Vagina (tissue), 2 donors: ENCODE results near the gene EFNB2. TPM values are rescaled to one million over a fixed set of nuclear protein-coding genes. Genes with fewer than 3 reads are reported as not detected.

Experiments used
- DNase-seq, 2 donors: peaks; one replicate each; pipeline ENCODE4 v3.0.0-alpha.2; 2017; ENCODE audit errors: extremely low spot score in 2 of 2
- H3K27ac ChIP-seq: fragments of 200-600 bp; sonication (generic); one replicate; pipeline ENCODE4 v1.5.1; 2019
- H3K27me3 ChIP-seq: fragments of 200-600 bp; sonication (generic); one replicate; pipeline ENCODE4 v1.5.1; 2019
- H3K36me3 ChIP-seq, 2 donors: fragments of 200-600 bp; sonication (generic); one replicate each; pipeline ENCODE4 v1.5.1; 2017 to 2019
- H3K4me1 ChIP-seq: fragments of 200-600 bp; sonication (generic); one replicate; pipeline ENCODE4 v1.5.1; 2019
- H3K4me3 ChIP-seq, 2 donors: fragments of 200-600 bp; sonication (generic); 1 replicate in 1 of 2; 2 replicates in 1 of 2; pipeline ENCODE4 v1.5.1; 2016 to 2019
- H3K9me3 ChIP-seq: fragments of 200-600 bp; sonication (generic); one replicate; pipeline ENCODE4 v1.5.1; 2019
- CTCF ChIP-seq, 3 experiments: fragments of 450-650 bp in 2 of 3; fragments of 200-600 bp in 1 of 3; sonication (generic) in 1 of 3; IDR thresholded peaks; one replicate each; pipeline ENCODE4 v1.5.1; 2017 to 2019; ENCODE audit warnings: antibody characterized with exemption in 3 of 3, mild to moderate bottlenecking in 2 of 3, moderate library complexity in 2 of 3
- POLR2A ChIP-seq, 2 donors: fragments of 450-650 bp; IDR thresholded peaks; one replicate each; pipeline ENCODE4 v1.6.1; 2017; ENCODE audit warnings: antibody characterized with exemption in 2 of 2, mild to moderate bottlenecking in 2 of 2, moderate library complexity in 2 of 2
- POLR2AphosphoS5 ChIP-seq, 2 donors: sonication (generic); formaldehyde crosslinking; IDR thresholded peaks; one replicate each; pipeline ENCODE4 v1.9.0; 2017; ENCODE audit warnings: antibody characterized with exemption in 2 of 2, mild to moderate bottlenecking in 2 of 2, low read depth in 1 of 2; ENCODE audit not compliant: insufficient read depth in 1 of 2
- intact Hi-C: fragments of 100-400 bp; cut with DNase I; formaldehyde crosslinking; loops from one replicate; pipeline ENCODE4 v1.15.1; 2023
- total RNA-seq: library from RNA; depleted of rRNA; stranded (reverse); fragments of >200 nt; gene quantifications from one replicate; pipeline ENCODE4 v1.2.3, GENCODE V29; 2016

The EFNB2 gene
- total RNA-seq, 1 donor from 2014 or later, result 17.9 TPM

- TF ChIP-seq POLR2A (IDR thresholded peaks at IDR 0.05) (no peak), CTCF (IDR thresholded peaks at IDR 0.05) (no peak), POLR2AphosphoS5 (IDR thresholded peaks at IDR 0.05; ENCODE audit: insufficient read depth in 1 of 2, low read depth in 1 of 2) (no peak)
- Histone ChIP-seq H3K4me1 (no peaks in the 10 kb centered on the region), H3K36me3 (no peaks in the 10 kb centered on the region), H3K4me3 (no peak overlapping the region), H3K27ac (no peak overlapping the region), H3K9me3 (no peaks in the 10 kb centered on the region), H3K27me3 (no peaks in the 10 kb centered on the region)
- no peak for DNase-seq
- intact Hi-C loops, result no loop called here
Observed at GRCh38 chr13:106445996-106446395, 89.5 kb downstream of the EFNB2 start.

- Histone ChIP-seq H3K27me3 (no peaks in the 10 kb centered on the region), H3K27ac (no peak overlapping the region), H3K4me3 (no peak overlapping the region), H3K9me3 (no peaks in the 10 kb centered on the region), H3K36me3 (no peaks in the 10 kb centered on the region), H3K4me1 (no peaks in the 10 kb centered on the region)
- TF ChIP-seq CTCF (IDR thresholded peaks at IDR 0.05) (no peak), POLR2AphosphoS5 (IDR thresholded peaks at IDR 0.05; ENCODE audit: insufficient read depth in 1 of 2, low read depth in 1 of 2) (no peak), POLR2A (IDR thresholded peaks at IDR 0.05) (no peak)
- DNase-seq, result no peak
- intact Hi-C loops, result no loop called here
Observed at GRCh38 chr13:106443607-106444322, 91.7 kb downstream of the EFNB2 start.

- Histone ChIP-seq H3K4me1 (no peaks in the 10 kb centered on the region), H3K9me3 (no peaks in the 10 kb centered on the region), H3K27ac (no peak overlapping the region), H3K36me3 (no peaks in the 10 kb centered on the region), H3K27me3 (no peaks in the 10 kb centered on the region), H3K4me3 (no peak overlapping the region)
- TF ChIP-seq CTCF (IDR thresholded peaks at IDR 0.05), result no peak
- no peak for TF ChIP-seq POLR2A (IDR thresholded peaks at IDR 0.05)
- no peak for TF ChIP-seq POLR2AphosphoS5 (IDR thresholded peaks at IDR 0.05; ENCODE audit: insufficient read depth in 1 of 2, low read depth in 1 of 2)
- no peak for DNase-seq
- intact Hi-C loops, result no loop called here
Observed at GRCh38 chr13:106440866-106441265, 94.6 kb downstream of the EFNB2 start.

Other genes with a start within 250 kb of the EFNB2 start
- 88.9 TPM for gene ARGLU1, start 32.5 kb upstream of the EFNB2 start, total RNA-seq